Sigmoid colon (tissue), 7 donors: ENCODE data around the gene MDM2. TPM values are rescaled to one million over a fixed set of nuclear protein-coding genes. Genes with fewer than 3 reads are reported as not detected.
"Not testable (repeated sequence)": the region's sequence is repeated elsewhere in the genome, so short reads cannot be mapped to it uniquely, and the experiment has no call there.

ENCODE experiments used
- DNase-seq: peaks from one replicate; pipeline ENCODE4 v3.0.0-alpha.2; 2019
- H3K27ac ChIP-seq, 4 donors: fragments of 200-600 bp; sonication (generic); one replicate each; pipeline ENCODE4 v1.5.1; 2016 to 2019; ENCODE audit warnings: mild to moderate bottlenecking in 1 of 4
- H3K27me3 ChIP-seq, 3 donors: fragments of 200-600 bp; sonication (generic); one replicate each; pipeline ENCODE4 v1.5.1; 2019; ENCODE audit warnings: mild to moderate bottlenecking in 1 of 3
- H3K36me3 ChIP-seq, 4 donors: fragments of 200-600 bp; sonication (generic); one replicate each; pipeline ENCODE4 v1.5.1; 2016 to 2019
- H3K4me1 ChIP-seq, 4 donors: fragments of 200-600 bp; sonication (generic); one replicate each; pipeline ENCODE4 v1.5.1; 2017 to 2019
- H3K4me3 ChIP-seq, 4 donors: fragments of 200-600 bp; sonication (generic); one replicate each; pipeline ENCODE4 v1.5.1; 2017 to 2019; ENCODE audit warnings: mild to moderate bottlenecking in 2 of 4, moderate library complexity in 1 of 4
- H3K9me3 ChIP-seq, 4 donors: fragments of 200-600 bp in 3 of 4; sonication (generic) in 3 of 4; one replicate each; pipeline versions ENCODE4 v1.5.1 to v1.6.1; 2013 to 2019
- CTCF ChIP-seq, 4 experiments: fragments of 450-650 bp in 3 of 4; fragments of 200-600 bp in 1 of 4; IDR thresholded peaks; one replicate each; pipeline ENCODE4 v1.5.1; 2016 to 2019; ENCODE audit warnings: antibody characterized with exemption in 4 of 4, mild to moderate bottlenecking in 3 of 4, moderate library complexity in 2 of 4
- EP300 ChIP-seq, 4 donors: sonication (generic); formaldehyde crosslinking; IDR thresholded peaks; one replicate each; pipeline ENCODE4 v1.6.1; 2017; ENCODE audit warnings: antibody characterized with exemption in 4 of 4
- POLR2A ChIP-seq, 2 donors: fragments of 450-650 bp; IDR thresholded peaks; one replicate each; pipeline ENCODE4 v1.6.1; 2016; ENCODE audit warnings: antibody characterized with exemption in 2 of 2, mild to moderate bottlenecking in 2 of 2, moderate library complexity in 2 of 2
- POLR2AphosphoS5 ChIP-seq, 4 donors: sonication (generic); formaldehyde crosslinking; IDR thresholded peaks; one replicate each; pipeline ENCODE4 v1.6.1; 2017; ENCODE audit warnings: antibody characterized with exemption in 4 of 4
- WGBS, 2 donors: extraction: QIAGEN DNeasy Blood & Tissue Kit; methylation state at CpG; one replicate each; pipeline ENCODE4 v1.1.7; 2013; 5-methylcytosine and 5-hydroxymethylcytosine counted together
- intact Hi-C: fragments of 100-400 bp; cut with DNase I; formaldehyde crosslinking; loops from one replicate; pipeline ENCODE4 v1.15.1; 2023
- polyA plus RNA-seq, 3 donors: library from polyadenylated mRNA; stranded (reverse); fragments of 200-250 nt; gene quantifications; one replicate each; pipeline ENCODE4 v1.2.3, GENCODE V29; 2013
- total RNA-seq, 4 donors: library from RNA; depleted of rRNA; stranded (reverse); fragments of >200 nt; gene quantifications; one replicate each; pipeline ENCODE4 v1.1.0, GENCODE V29; 2016
- donor health status: healthy with polysubstance abuse.
- donor health status: Bipolar disorder and iron deficiency.
- donor health status: healthy.

Gene MDM2
- total and polyA plus RNA-seq, 7 donors = 6.0 to 55.4 (median 44.2) TPM

DNA sequence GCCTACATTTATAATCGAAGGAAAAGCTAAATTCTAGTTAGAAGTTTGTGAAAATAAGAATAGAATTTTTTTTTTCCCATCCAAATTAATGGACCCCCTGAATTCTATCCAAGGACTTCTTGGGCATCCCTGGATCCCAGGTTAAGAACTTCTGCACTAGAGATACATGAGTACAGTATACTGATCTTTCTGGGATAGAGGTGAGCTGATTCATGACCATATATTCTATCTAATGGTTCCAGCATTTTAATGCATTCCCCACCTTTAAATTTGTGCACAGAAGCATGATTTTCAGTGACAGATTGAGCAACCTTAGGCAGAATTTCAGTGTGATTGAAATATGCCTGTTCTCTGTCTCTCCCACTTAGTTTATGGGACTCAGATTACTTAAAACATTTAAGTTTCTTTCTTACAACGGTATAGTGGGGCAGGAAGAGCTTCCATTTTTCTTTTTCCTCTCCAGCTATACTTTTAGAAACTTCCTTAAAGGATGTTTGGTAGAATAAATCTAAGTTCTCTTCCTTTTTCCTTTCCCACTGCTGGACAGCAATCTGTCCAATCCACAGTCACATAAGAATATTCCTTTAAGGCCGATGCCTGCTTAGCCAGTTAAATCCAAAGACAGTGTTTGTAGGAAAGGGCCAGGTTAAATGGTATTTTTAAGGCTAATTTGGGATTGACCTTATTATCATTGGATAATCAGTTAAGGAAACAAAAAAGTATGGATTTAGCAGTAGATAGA lies 6.7 kb downstream of the MDM2 start:
- TF ChIP-seq CTCF (IDR thresholded peaks at IDR 0.05) = no peak
- no peak for TF ChIP-seq EP300 (IDR thresholded peaks at IDR 0.05)
- TF ChIP-seq POLR2A (IDR thresholded peaks at IDR 0.05) = no peak
- TF ChIP-seq POLR2AphosphoS5 (IDR thresholded peaks at IDR 0.05) = no peak
- H3K4me1 ChIP-seq = peaks cover 0 to 42% (median 28%) of the 10 kb centered on the region in 4 donors
- peaks cover 3 to 92% (median 35%) of the 10 kb centered on the region in 4 donors for H3K36me3 ChIP-seq
- DNase-seq = no peak
- no peaks in the 10 kb centered on the region for H3K27me3 ChIP-seq
- WGBS, 2 donors = 78 to 81% methylated on average over 3 of the region's 3 CpGs
- H3K9me3 ChIP-seq = no peaks in the 10 kb centered on the region
- H3K4me3 ChIP-seq = no peak overlapping the region
- intact Hi-C loops = no loop called here
- H3K27ac ChIP-seq = no peak overlapping the region

GRCh38 chr12:68815232-68815927 lies 7.4 kb downstream of the MDM2 start:
- Histone ChIP-seq H3K27ac (no peak overlapping the region), H3K9me3 (no peaks in the 10 kb centered on the region), H3K4me1 (peaks cover 0 to 42% (median 26%) of the 10 kb centered on the region in 4 donors), H3K27me3 (no peaks in the 10 kb centered on the region), H3K4me3 (no peak overlapping the region), H3K36me3 (peaks cover 3 to 92% (median 35%) of the 10 kb centered on the region in 4 donors)
- 69 to 88% methylated on average over 5 of the region's 5 CpGs for WGBS, 2 donors
- TF ChIP-seq EP300 (IDR thresholded peaks at IDR 0.05) (no peak), POLR2A (IDR thresholded peaks at IDR 0.05) (no peak), CTCF (IDR thresholded peaks at IDR 0.05) (no peak), POLR2AphosphoS5 (IDR thresholded peaks at IDR 0.05) (no peak)
- no peak for DNase-seq
- intact Hi-C loops = no loop called here

- Histone ChIP-seq H3K4me3 (no peak overlapping the region), H3K9me3 (no peaks in the 10 kb centered on the region), H3K4me1 (peaks cover 0 to 34% (median 20%) of the 10 kb centered on the region in 4 donors), H3K27me3 (no peaks in the 10 kb centered on the region), H3K27ac (no peak overlapping the region), H3K36me3 (peaks cover 3 to 93% (median 36%) of the 10 kb centered on the region in 4 donors)
- 95 to 97% methylated on average over 8 of the region's 8 CpGs for WGBS, 2 donors
- TF ChIP-seq POLR2A (IDR thresholded peaks at IDR 0.05) (no peak), EP300 (IDR thresholded peaks at IDR 0.05) (no peak), POLR2AphosphoS5 (IDR thresholded peaks at IDR 0.05) (no peak), CTCF (IDR thresholded peaks at IDR 0.05) (no peak)
- intact Hi-C loops = no loop called here
- DNase-seq = no peak
Observed at GRCh38 chr12:68815928-68816800, 8.2 kb downstream of the MDM2 start.

GRCh38 chr12:68819481-68819880 lies 11.5 kb downstream of the MDM2 start:
- H3K27me3 ChIP-seq, H3K9me3 ChIP-seq, H3K4me3 ChIP-seq, H3K27ac ChIP-seq, DNase-seq, intact Hi-C loops: not testable (repeated sequence)
- Histone ChIP-seq H3K36me3 (peaks cover 18 to 97% (median 42%) of the 10 kb centered on the region in 4 donors), H3K4me1 (peaks cover 0 to 12% (median 6%) of the 10 kb centered on the region in 4 donors)
- WGBS, 2 donors = 94 to 96% methylated on average over 13 of the region's 13 CpGs
